NCI-H526 (cell line): ENCODE results near the gene TMEM236.
A peak's percentile ranks its signal among the peaks of the same experiment; 100 is the strongest.

ENCODE experiments used
- DNase-seq, 2 experiments: peaks; one replicate each; lab custom pipeline; 2025; lab: John Stamatoyannopoulos, UW

The TMEM236 gene

GRCh38 chr10:17742918-17743317 lies 9.1 kb upstream of the TMEM236 start:
- peak in 1 of 2 experiments; percentile 30 for DNase-seq

- no peak for DNase-seq
Measured at GRCh38 chr10:17743437-17743836, 8.6 kb upstream of the TMEM236 start.

GRCh38 chr10:17744341-17744861 lies 7.6 kb upstream of the TMEM236 start:
- DNase-seq = no peak

GRCh38 chr10:17747883-17748550 lies 4.0 kb upstream of the TMEM236 start:
- DNase-seq = no peak

GRCh38 chr10:17749890-17750289 lies 2.1 kb upstream of the TMEM236 start:
- no peak for DNase-seq

GRCh38 chr10:17756557-17757217 lies 4.7 kb downstream of the TMEM236 start:
- no peak for DNase-seq

GRCh38 chr10:17758200-17758599 lies 6.2 kb downstream of the TMEM236 start:
- DNase-seq = no peak

GRCh38 chr10:17758896-17759295 lies 6.9 kb downstream of the TMEM236 start:
- no peak for DNase-seq

GRCh38 chr10:17764142-17764541 lies 12.1 kb downstream of the TMEM236 start:
- no peak for DNase-seq

GRCh38 chr10:17765602-17766001 lies 13.6 kb downstream of the TMEM236 start:
- DNase-seq = no peak

GRCh38 chr10:17766731-17767130 lies 14.7 kb downstream of the TMEM236 start:
- no peak for DNase-seq

GRCh38 chr10:17768496-17768895 lies 16.5 kb downstream of the TMEM236 start:
- DNase-seq = no peak

- DNase-seq = no peak
Measured at GRCh38 chr10:17768957-17769356, 17.0 kb downstream of the TMEM236 start.

- no peak for DNase-seq
Measured at GRCh38 chr10:17771017-17771416, 19.0 kb downstream of the TMEM236 start.

GRCh38 chr10:17779784-17780183 lies 27.8 kb downstream of the TMEM236 start:
- DNase-seq = no peak

- DNase-seq = peak; percentile 30 to 52
Measured at GRCh38 chr10:17780727-17781126, 28.7 kb downstream of the TMEM236 start.

GRCh38 chr10:17781856-17782255 lies 29.9 kb downstream of the TMEM236 start:
- no peak for DNase-seq

GRCh38 chr10:17782921-17783665 lies 31.1 kb downstream of the TMEM236 start:
- DNase-seq = no peak

GRCh38 chr10:17783751-17784150 lies 31.8 kb downstream of the TMEM236 start:
- DNase-seq = no peak

- DNase-seq = no peak
Measured at GRCh38 chr10:17784688-17785087, 32.7 kb downstream of the TMEM236 start.

GRCh38 chr10:17785276-17785930 lies 33.4 kb downstream of the TMEM236 start:
- no peak for DNase-seq
